ENCODE measurements around the gene UGT1A4.
"Not testable (repeated sequence)": the region's sequence is repeated elsewhere in the genome, so short reads cannot be mapped to it uniquely, and the experiment has no call there.

UGT1A4 gene

GRCh38 chr2:233751212-233752009 is 32.9 kb downstream of the UGT1A4 start:
- DNase-seq: not testable (repeated sequence)

- no peak for DNase-seq
Measured at GRCh38 chr2:233754872-233755611, 36.5 kb downstream of the UGT1A4 start.

- DNase-seq: no peak
Measured at GRCh38 chr2:233756429-233757081, 38.0 kb downstream of the UGT1A4 start.

- DNase-seq: no peak
Measured at GRCh38 chr2:233758141-233758540, 39.6 kb downstream of the UGT1A4 start.

- no peak for DNase-seq
Measured at GRCh38 chr2:233758849-233759248, 40.3 kb downstream of the UGT1A4 start.

GRCh38 chr2:233760043-233760442 is 41.5 kb downstream of the UGT1A4 start, which contains the start of gene UGT1A1:
TSS of gene UGT1A1 (plus strand) at chr2:233760270. CDS start at chr2:233760288, 18 bp downstream.
- no peak for DNase-seq

GRCh38 chr2:233761040-233761769 is 42.7 kb downstream of the UGT1A4 start:
- no peak for DNase-seq

GRCh38 chr2:233764264-233764663 is 45.7 kb downstream of the UGT1A4 start:
- no peak for DNase-seq

GRCh38 chr2:233764761-233765160 is 46.2 kb downstream of the UGT1A4 start:
- DNase-seq: no peak

GRCh38 chr2:233766416-233766815 is 47.9 kb downstream of the UGT1A4 start:
- DNase-seq: no peak

GRCh38 chr2:233768076-233768475 is 49.5 kb downstream of the UGT1A4 start:
- no peak for DNase-seq

GRCh38 chr2:233769260-233769659 is 50.7 kb downstream of the UGT1A4 start:
- DNase-seq: no peak

GRCh38 chr2:233772153-233772552 is 53.6 kb downstream of the UGT1A4 start:
- DNase-seq: no peak

- DNase-seq: no peak
Measured at GRCh38 chr2:233772583-233772982, 54.0 kb downstream of the UGT1A4 start.

GRCh38 chr2:233773854-233774253 is 55.3 kb downstream of the UGT1A4 start:
- DNase-seq: no peak

GRCh38 chr2:233775414-233775813 is 56.9 kb downstream of the UGT1A4 start:
- DNase-seq: no peak

GRCh38 chr2:233778030-233778429 is 59.5 kb downstream of the UGT1A4 start, which contains the start of gene MROH2A:
TSS of gene MROH2A (plus strand) at chr2:233778330. CDS start at chr2:233779359, 1,029 bp downstream.
- DNase-seq: no peak

- DNase-seq: no peak
Measured at GRCh38 chr2:233779722-233780121, 61.2 kb downstream of the UGT1A4 start.

- DNase-seq: no peak
Measured at GRCh38 chr2:233780771-233781170, 62.2 kb downstream of the UGT1A4 start.

GRCh38 chr2:233789554-233789953 is 71.0 kb downstream of the UGT1A4 start:
- DNase-seq: no peak

- DNase-seq: no peak
Measured at GRCh38 chr2:233791151-233791882, 72.8 kb downstream of the UGT1A4 start.

GRCh38 chr2:233791883-233792329 is 73.4 kb downstream of the UGT1A4 start:
- DNase-seq: no peak

All from activated CD4-positive, alpha-beta T cell treated with anti-CD3 and anti-CD28 coated beads, Interleukin-2, amount 50 U/mL, for 1 hour (primary cell).